ENCODE data around the gene HAT1.

DNA sequence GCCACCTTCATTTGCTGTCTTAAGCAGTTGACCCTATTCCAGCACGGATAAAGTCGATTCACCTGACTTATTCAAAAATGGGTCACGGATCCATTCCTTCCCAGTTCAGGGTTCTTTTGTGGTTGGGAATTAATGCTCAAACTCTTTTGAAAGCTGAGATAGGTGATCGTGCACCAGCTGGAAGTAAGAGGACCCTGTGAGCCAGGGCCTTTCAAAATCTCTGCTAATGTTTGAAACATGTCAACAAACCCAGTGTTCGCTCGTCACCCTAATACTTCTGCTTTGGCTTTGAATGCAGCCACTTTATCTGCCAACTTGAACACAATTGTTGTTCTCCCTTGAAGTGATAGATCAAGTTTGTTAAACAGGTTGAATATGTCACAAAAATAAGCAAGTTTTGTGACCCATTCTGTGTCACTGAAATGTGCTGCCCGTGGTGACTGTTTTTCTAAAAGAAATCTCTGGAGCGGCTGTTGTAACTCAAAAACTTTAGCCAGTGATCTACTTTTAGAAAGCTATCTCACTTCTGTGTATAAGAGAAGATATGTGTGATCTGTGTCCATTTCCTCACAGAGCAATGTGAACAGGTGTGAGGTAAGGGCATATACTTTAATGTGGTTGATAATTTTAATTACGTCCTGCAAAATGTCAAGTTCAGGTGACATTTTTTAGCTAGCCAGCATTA, 16.9 kb downstream of the HAT1 start:
- TF ChIP-seq POLR2AphosphoS5 (IDR thresholded peaks at IDR 0.05; ENCODE audit: low read depth, low read length): no peak
- no peak for TF ChIP-seq POLR2A (IDR thresholded peaks at IDR 0.05; ENCODE audit: low read depth, low read length)

Measured in GM12892 (cell line).